ENCODE results near the gene ARHGEF11. TPM values are rescaled to one million over a fixed set of nuclear protein-coding genes. Genes with fewer than 3 reads are reported as not detected.

Gene ARHGEF11
- total RNA-seq, 1 experiment from 2014 or later: 31.5 TPM

DNA sequence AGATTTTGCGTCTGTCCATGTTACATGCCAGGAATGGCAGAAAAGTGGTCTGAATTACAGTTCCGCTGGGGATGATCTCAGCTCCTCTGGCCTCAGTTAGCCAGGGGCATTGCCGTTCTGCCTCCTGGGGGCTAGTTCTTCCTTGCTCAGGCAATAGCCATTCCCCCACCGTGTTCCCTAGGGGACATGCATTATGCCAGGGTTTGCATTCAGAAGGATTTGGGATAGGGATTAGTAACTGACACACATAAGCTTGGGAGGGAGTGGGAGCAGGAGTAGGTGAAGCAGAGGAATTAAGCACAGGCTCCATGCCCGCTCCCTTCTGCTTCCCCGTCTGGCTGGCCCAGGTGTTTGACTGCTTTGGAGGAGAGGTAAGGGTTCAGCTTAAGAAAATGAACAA is 112.4 kb downstream of the ARHGEF11 start:
- Histone ChIP-seq H3K79me2 (ENCODE audit: low read depth) (no peaks in the 10 kb centered on the region), H3K9me2 (ENCODE audit: insufficient read depth) (no peaks in the 10 kb centered on the region), H3K4me2 (no peak overlapping the region), H3K36me3 (ENCODE audit: low read depth) (no peaks in the 10 kb centered on the region), H3K27ac (no peak overlapping the region), H3F3A (ENCODE audit: insufficient read depth, low read depth) (no peaks in the 10 kb centered on the region; the same call in 1 of the 2 replicates), H2AFZ (no peak overlapping the region), H3K9me3 (ENCODE audit: insufficient read depth, low read depth) (no peaks in the 10 kb centered on the region), H3K4me3 (no peak overlapping the region), H3K4me1 (replicated peaks; ENCODE audit: insufficient read depth) (no peaks in the 10 kb centered on the region), H3K27me3 (ENCODE audit: insufficient read depth, low read depth) (no peaks in the 10 kb centered on the region), H4K20me1 (ENCODE audit: insufficient read depth) (no peaks in the 10 kb centered on the region)
- intact Hi-C loops (cut with micrococcal nuclease; ENCODE audit: unreplicated experiment): no loop called here
- no TSS peak for BruUV-seq (replicated peaks)
- CTCF ChIA-PET: no interaction called here
- DNase-seq: no peak
- TF ChIP-seq EZH2 (IDR thresholded peaks at IDR 0.05; ENCODE audit: low read depth): no peak
- TF ChIP-seq, protein P1, sequence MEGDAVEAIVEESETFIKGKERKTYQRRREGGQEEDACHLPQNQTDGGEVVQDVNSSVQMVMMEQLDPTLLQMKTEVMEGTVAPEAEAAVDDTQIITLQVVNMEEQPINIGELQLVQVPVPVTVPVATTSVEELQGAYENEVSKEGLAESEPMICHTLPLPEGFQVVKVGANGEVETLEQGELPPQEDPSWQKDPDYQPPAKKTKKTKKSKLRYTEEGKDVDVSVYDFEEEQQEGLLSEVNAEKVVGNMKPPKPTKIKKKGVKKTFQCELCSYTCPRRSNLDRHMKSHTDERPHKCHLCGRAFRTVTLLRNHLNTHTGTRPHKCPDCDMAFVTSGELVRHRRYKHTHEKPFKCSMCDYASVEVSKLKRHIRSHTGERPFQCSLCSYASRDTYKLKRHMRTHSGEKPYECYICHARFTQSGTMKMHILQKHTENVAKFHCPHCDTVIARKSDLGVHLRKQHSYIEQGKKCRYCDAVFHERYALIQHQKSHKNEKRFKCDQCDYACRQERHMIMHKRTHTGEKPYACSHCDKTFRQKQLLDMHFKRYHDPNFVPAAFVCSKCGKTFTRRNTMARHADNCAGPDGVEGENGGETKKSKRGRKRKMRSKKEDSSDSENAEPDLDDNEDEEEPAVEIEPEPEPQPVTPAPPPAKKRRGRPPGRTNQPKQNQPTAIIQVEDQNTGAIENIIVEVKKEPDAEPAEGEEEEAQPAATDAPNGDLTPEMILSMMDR (conservative IDR thresholded peaks at IDR 0.05): no peak
- POLR2A ChIA-PET (ENCODE audit: unreplicated experiment): no interaction called here

DNA sequence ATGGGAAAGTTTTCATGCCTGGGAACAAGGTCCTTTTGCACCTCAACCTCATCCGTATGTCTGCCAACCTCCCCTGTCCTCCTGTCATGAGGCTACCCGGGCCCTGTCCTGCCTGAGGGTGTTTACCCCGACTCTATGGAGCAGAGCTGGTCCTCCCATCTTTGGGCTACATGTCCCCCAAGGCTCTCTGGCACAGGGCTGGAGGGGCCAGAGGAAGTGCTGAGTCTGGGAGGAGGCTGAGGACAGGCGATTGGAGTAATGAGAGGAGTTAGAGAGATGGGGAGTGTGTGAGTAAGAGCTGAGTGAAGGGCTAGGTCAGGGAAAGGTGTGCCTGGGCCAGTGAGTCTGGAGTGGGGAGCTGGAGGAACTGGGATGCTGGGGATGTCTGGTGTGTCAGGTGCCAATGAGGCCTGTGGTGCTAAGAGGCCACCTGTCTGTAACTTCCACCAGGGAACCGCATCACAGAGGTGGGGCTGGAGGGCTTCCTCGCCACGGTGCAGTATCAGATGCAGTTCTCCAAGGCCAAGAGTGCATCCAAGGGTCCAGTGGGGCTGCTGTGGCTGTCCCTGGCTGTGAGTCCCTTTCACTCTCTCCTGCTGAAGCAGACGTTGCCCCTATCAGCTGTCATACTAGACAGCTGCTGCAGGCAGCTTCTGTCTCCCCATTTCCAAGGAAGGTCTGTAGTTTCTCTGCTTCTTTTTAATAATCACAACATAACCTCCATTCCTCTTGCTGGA is 113.4 kb downstream of the ARHGEF11 start:
- TF ChIP-seq, protein P1 (conservative IDR thresholded peaks at IDR 0.05): no peak
- TF ChIP-seq EZH2 (IDR thresholded peaks at IDR 0.05; ENCODE audit: low read depth): no peak
- no peak overlapping the region for H3K27ac ChIP-seq
- H3K36me3 ChIP-seq (ENCODE audit: low read depth): no peaks in the 10 kb centered on the region
- H3K9me3 ChIP-seq (ENCODE audit: insufficient read depth, low read depth): no peaks in the 10 kb centered on the region
- intact Hi-C loops (cut with micrococcal nuclease; ENCODE audit: unreplicated experiment): no loop called here
- H3K9me2 ChIP-seq (ENCODE audit: insufficient read depth): no peaks in the 10 kb centered on the region
- 0 out of 2 replicates have a peak, but pooled peaks cover 3% of the 10 kb centered on the region for H3K4me1 ChIP-seq (replicated peaks; ENCODE audit: insufficient read depth)
- no peaks in the 10 kb centered on the region for H4K20me1 ChIP-seq (ENCODE audit: insufficient read depth)
- H3K79me2 ChIP-seq (ENCODE audit: low read depth): no peaks in the 10 kb centered on the region
- POLR2A ChIA-PET (ENCODE audit: unreplicated experiment): no interaction called here
- no peaks in the 10 kb centered on the region for H3K27me3 ChIP-seq (ENCODE audit: insufficient read depth, low read depth)
- no TSS peak for BruUV-seq (replicated peaks)
- no peak overlapping the region for H2AFZ ChIP-seq
- H3F3A ChIP-seq (ENCODE audit: insufficient read depth, low read depth): no peaks in the 10 kb centered on the region; the same call in 1 of the 2 replicates
- CTCF ChIA-PET: no interaction called here
- no peak overlapping the region for H3K4me3 ChIP-seq
- no peak overlapping the region for H3K4me2 ChIP-seq
- no peak for DNase-seq

DNA sequence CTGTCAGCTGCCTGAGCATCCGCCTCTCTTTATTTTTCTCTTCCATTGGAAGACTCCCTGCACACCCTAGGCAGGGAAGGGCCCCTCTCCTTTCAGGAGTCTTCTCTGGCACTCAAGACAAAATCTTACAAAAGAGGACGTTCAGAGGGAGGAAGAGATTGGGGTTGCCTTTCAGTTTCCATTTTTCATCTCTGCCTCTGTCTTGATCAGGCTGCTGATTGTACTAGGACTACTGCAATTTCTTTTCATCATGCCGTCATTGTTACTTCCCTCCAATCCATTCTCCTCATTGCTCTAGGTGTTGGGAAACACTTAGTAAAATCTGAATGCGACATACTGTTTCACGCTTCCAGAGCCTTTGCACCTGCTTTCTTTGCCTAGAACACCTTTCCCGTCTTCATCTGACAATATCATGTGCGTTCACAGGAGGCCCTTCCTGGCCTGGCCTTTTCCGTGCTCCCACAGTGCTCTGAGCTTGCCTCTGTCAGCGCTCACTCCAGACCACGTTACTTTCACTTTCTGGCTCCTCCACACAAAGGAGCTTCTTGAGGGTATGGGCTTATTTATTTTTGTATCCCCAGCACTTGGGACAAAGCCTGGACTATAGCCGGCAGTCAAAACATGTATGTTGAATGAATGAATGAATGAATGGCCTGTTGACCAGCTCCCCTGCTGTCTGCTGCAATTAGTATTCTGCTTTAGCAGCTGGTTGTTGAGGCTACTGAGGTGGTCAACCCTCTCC is 114.2 kb downstream of the ARHGEF11 start:
- no peak overlapping the region for H3K27ac ChIP-seq
- intact Hi-C loops (cut with micrococcal nuclease; ENCODE audit: unreplicated experiment): no loop called here
- TF ChIP-seq EZH2 (IDR thresholded peaks at IDR 0.05; ENCODE audit: low read depth): no peak
- TF ChIP-seq, protein P1 (conservative IDR thresholded peaks at IDR 0.05): no peak
- no TSS peak for BruUV-seq (replicated peaks)
- no peak overlapping the region for H2AFZ ChIP-seq
- H3K4me3 ChIP-seq: no peak overlapping the region
- H3K4me1 ChIP-seq (replicated peaks; ENCODE audit: insufficient read depth): peaks cover 7% of the 10 kb centered on the region; the same call in 1 of the 2 replicates
- H3K9me3 ChIP-seq (ENCODE audit: insufficient read depth, low read depth): no peaks in the 10 kb centered on the region
- H3K9me2 ChIP-seq (ENCODE audit: insufficient read depth): no peaks in the 10 kb centered on the region
- no peak overlapping the region for H3K4me2 ChIP-seq
- no peaks in the 10 kb centered on the region for H3K27me3 ChIP-seq (ENCODE audit: insufficient read depth, low read depth)
- DNase-seq: no peak
- no peaks in the 10 kb centered on the region for H4K20me1 ChIP-seq (ENCODE audit: insufficient read depth)
- no peaks in the 10 kb centered on the region for H3K79me2 ChIP-seq (ENCODE audit: low read depth)
- POLR2A ChIA-PET (ENCODE audit: unreplicated experiment): no interaction called here
- H3F3A ChIP-seq (ENCODE audit: insufficient read depth, low read depth): peaks cover 6% of the 10 kb centered on the region; the same call in 1 of the 2 replicates
- CTCF ChIA-PET: interaction anchor here (0.5 kb wide), 1 partner anchor 101 kb away, joined by 3 read pairs; no protein-coding TSS in a partner anchor
- no peaks in the 10 kb centered on the region for H3K36me3 ChIP-seq (ENCODE audit: low read depth)
